Fibroblast of lung (primary cell): ENCODE results near the gene DCD. TPM values are rescaled to one million over a fixed set of nuclear protein-coding genes. Genes with fewer than 3 reads are reported as not detected.

Experiments used
- DNase-seq, 2 donors: peaks; one replicate each; pipeline versions ENCODE4 v3.0.0 to v3.0.0-alpha.2; 2010; ENCODE audit warnings: low read depth in 2 of 2
- H2AFZ ChIP-seq: 2 replicates; pipeline ENCODE4 v1.5.1; 2012; ENCODE audit warnings: low read length, control low read depth, inconsistent platforms
- H3K27ac ChIP-seq: 2 replicates; pipeline ENCODE4 v1.5.1; 2011; ENCODE audit warnings: low read length, control low read depth; ENCODE audit not compliant: insufficient read depth
- H3K27me3 ChIP-seq: 2 replicates; pipeline ENCODE4 v1.5.1; 2011; ENCODE audit warnings: mild to moderate bottlenecking, low read length; ENCODE audit not compliant: control insufficient read depth, insufficient read depth
- H3K36me3 ChIP-seq: 2 replicates; pipeline ENCODE4 v1.5.1; 2011; ENCODE audit warnings: low read length; ENCODE audit not compliant: control insufficient read depth, insufficient read depth
- H3K4me1 ChIP-seq: 2 replicates; pipeline ENCODE4 v1.5.1; 2011; ENCODE audit warnings: low read length; ENCODE audit not compliant: control insufficient read depth, insufficient read depth; ENCODE audit errors: extremely low read depth
- H3K4me2 ChIP-seq: 2 replicates; pipeline ENCODE4 v1.5.1; 2011; ENCODE audit warnings: low read length, control low read depth; ENCODE audit not compliant: insufficient read depth; ENCODE audit errors: extremely low read depth
- H3K4me3 ChIP-seq, 4 experiments: fragments of 200-600 bp in 1 of 4; sonication (generic) in 1 of 4; replicated peaks in 1 of 4; 2 replicates each; pipeline ENCODE4 v1.5.1; 2011 to 2016; ENCODE audit warnings: low read length in 4 of 4, low read depth in 3 of 4, mild to moderate bottlenecking in 3 of 4, control low read depth in 2 of 4, inconsistent platforms in 1 of 4, mixed read lengths in 1 of 4; ENCODE audit not compliant: insufficient read depth in 1 of 4; ENCODE audit errors: control extremely low read depth in 1 of 4
- H3K79me2 ChIP-seq: 2 replicates; pipeline ENCODE4 v1.5.1; 2012; ENCODE audit warnings: mild to moderate bottlenecking, low read length, inconsistent platforms; ENCODE audit not compliant: control insufficient read depth, insufficient read depth
- H3K9ac ChIP-seq: 2 replicates; pipeline ENCODE4 v1.5.1; 2011; ENCODE audit warnings: mild to moderate bottlenecking, low read length, control low read depth; ENCODE audit not compliant: insufficient read depth
- H3K9me3 ChIP-seq: 2 replicates; pipeline ENCODE4 v1.5.1; 2012; ENCODE audit warnings: low read depth, low read length; ENCODE audit not compliant: control insufficient read depth, insufficient read depth
- H4K20me1 ChIP-seq: 2 replicates; pipeline ENCODE4 v1.5.1; 2011; ENCODE audit warnings: low read length; ENCODE audit not compliant: control insufficient read depth, insufficient read depth; ENCODE audit errors: extremely low read depth
- CTCF ChIP-seq, 2 donors: IDR thresholded peaks in 1 of 2; conservative IDR thresholded peaks in 1 of 2; 1 replicate in 1 of 2; 2 replicates in 1 of 2; pipeline ENCODE4 v1.5.1; 2011 to 2012; ENCODE audit warnings: low read length in 2 of 2, control low read depth in 1 of 2, inconsistent platforms in 1 of 2, low read depth in 1 of 2, mild to moderate bottlenecking in 1 of 2
- EZH2 ChIP-seq: IDR thresholded peaks from 2 replicates; pipeline ENCODE4 v1.5.1; 2012; ENCODE audit warnings: low read length, control low read depth, mild to moderate bottlenecking; ENCODE audit errors: missing control alignments
- polyA plus RNA-seq, 2 donors: library from polyadenylated mRNA; depleted of rRNA in 1 of 2; stranded (reverse) in 1 of 2; unstranded in 1 of 2; fragments of >200 nt; gene quantifications; 2 replicates each; pipeline ENCODE4 v1.2.1, GENCODE V29; 2011 to 2012; ENCODE audit warnings: missing spikeins in 1 of 2
- total RNA-seq: library from RNA; depleted of rRNA; stranded (reverse); fragments of >200 nt; gene quantifications from 2 replicates; pipeline ENCODE4 v1.2.1, GENCODE V29; 2014

DCD gene
- total and polyA plus RNA-seq, 2 donors (not counting 1 experiment from before 2014, with no cell fraction given): not detected

GRCh38 chr12:54608769-54609168 lies 39.4 kb downstream of the DCD start:
- TF ChIP-seq EZH2: no peak
- no peak for TF ChIP-seq CTCF (conservative IDR thresholded peaks at IDR 0.05 in 1 of 2, IDR thresholded peaks at IDR 0.05 in 1 of 2; ENCODE audit: low read depth in 1 of 2, low read length in 2 of 2)
- H3K36me3 ChIP-seq: no peaks in the 10 kb centered on the region
- H2AFZ ChIP-seq: no peak overlapping the region
- H3K9ac ChIP-seq: no peak overlapping the region
- no peak for DNase-seq
- no peak overlapping the region for H3K4me3 ChIP-seq
- peaks cover 2% of the 10 kb centered on the region for H4K20me1 ChIP-seq
- H3K9me3 ChIP-seq: no peaks in the 10 kb centered on the region
- no peak overlapping the region for H3K27ac ChIP-seq
- H3K4me2 ChIP-seq: no peak overlapping the region
- no peaks in the 10 kb centered on the region for H3K79me2 ChIP-seq
- peaks cover 6% of the 10 kb centered on the region for H3K27me3 ChIP-seq
- no peaks in the 10 kb centered on the region for H3K4me1 ChIP-seq

DNA sequence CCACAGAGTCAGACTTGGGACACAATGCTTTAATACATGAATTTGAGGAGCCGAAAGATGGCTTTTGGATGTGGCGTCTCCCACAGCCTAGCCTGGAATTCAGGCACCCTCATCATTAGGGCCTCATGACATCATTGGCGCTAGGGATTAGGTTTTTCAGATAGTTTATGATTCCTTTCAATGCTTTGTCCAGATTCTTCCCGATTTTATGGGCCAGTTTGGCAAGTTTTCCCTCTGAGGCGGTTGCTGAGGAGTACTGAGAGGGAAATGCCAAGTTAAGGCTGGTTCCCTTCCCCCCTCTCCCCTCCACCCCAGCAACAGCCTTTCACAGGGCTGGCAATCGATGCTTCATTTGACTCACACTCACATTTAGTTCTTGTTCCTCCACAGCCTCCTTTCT lies 40.0 kb downstream of the DCD start:
- no peak overlapping the region for H2AFZ ChIP-seq
- DNase-seq: no peak

DNA sequence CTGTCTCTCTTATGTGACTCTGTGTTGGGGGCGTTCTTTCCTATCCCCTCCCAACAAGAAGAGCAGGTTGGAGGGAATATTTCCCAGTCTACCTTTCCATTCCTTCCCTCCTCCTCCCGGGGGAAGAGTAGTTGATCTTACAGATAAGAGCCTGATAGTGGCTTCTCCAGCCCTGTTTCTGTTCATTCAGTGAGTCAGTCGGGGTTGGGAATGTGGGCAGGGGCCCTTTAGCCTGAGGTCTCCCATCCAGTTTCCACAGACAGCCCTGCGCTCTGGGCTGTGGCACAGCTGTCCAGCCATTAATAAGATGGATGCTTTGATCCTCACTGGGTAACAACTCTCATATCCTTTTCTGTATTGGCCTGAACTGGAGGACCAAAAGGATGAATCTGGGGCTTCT lies 41.6 kb downstream of the DCD start:
- Histone ChIP-seq H3K4me2 (no peak overlapping the region), H3K4me1 (no peaks in the 10 kb centered on the region), H3K9me3 (no peaks in the 10 kb centered on the region), H3K36me3 (no peaks in the 10 kb centered on the region), H3K9ac (no peak overlapping the region), H3K27me3 (peaks cover 3% of the 10 kb centered on the region), H2AFZ (no peak overlapping the region), H3K79me2 (no peaks in the 10 kb centered on the region), H3K27ac (no peak overlapping the region), H3K4me3 (no peak overlapping the region), H4K20me1 (no peaks in the 10 kb centered on the region)
- TF ChIP-seq EZH2 (no peak), CTCF (conservative IDR thresholded peaks at IDR 0.05 in 1 of 2, IDR thresholded peaks at IDR 0.05 in 1 of 2; ENCODE audit: low read depth in 1 of 2, low read length in 2 of 2) (no peak)
- DNase-seq: no peak

More for the DNA sequence above, 40.0 kb downstream of the DCD start:
- Histone ChIP-seq H3K27me3 (peaks cover 6% of the 10 kb centered on the region), H3K4me3 (no peak overlapping the region), H3K9me3 (no peaks in the 10 kb centered on the region), H4K20me1 (peaks cover 2% of the 10 kb centered on the region), H3K9ac (no peak overlapping the region), H3K4me1 (no peaks in the 10 kb centered on the region), H3K4me2 (no peak overlapping the region), H3K36me3 (no peaks in the 10 kb centered on the region), H3K79me2 (no peaks in the 10 kb centered on the region), H3K27ac (no peak overlapping the region)
- TF ChIP-seq EZH2 (no peak), CTCF (conservative IDR thresholded peaks at IDR 0.05 in 1 of 2, IDR thresholded peaks at IDR 0.05 in 1 of 2; ENCODE audit: low read depth in 1 of 2, low read length in 2 of 2) (no peak)
